ENCODE measurements around the gene COL18A1.
"Not testable (repeated sequence)": the region's sequence is repeated elsewhere in the genome, so short reads cannot be mapped to it uniquely, and the experiment has no call there.

Gene COL18A1

DNA sequence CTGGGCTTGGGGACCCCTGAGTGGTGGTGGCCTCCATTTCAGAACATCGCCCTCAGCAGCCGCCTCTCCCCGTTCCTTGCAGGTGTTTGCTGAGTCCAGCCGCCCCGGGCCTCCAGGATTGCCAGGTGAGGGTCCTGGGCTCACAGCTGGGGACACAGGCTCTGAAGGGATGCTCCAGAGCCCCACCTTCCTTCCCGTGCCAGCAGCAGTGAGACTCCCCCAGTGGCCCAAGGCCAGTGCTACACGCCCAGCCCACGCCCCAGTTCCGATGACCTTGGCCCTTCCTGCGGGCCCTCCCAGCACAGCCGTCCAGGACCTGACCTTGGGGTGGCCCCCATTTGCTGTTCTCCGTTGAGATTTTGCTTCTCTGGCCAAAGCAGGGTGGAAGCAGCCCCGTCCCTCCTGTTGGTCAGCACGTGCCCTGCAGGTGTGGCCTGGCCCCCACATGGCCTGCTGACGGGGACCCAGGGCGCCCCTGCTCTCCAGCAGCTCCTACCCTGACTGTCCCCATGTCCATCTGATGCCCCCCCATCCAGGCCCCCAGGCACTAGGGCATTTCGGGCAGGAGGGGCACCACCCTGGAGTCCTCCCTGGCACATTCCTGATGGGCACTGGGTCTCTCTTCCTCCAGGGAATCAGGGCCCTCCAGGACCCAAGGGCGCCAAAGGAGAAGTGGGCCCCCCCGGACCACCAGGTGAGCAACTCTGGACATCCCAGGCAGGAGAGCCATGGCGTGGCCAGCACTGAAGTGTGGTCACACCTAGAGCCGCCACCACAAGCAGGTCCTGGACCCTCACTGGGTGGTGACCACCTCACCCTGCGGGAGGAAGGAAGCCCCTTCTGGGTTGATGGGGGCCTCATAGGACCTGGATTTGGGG lies 92.2 kb downstream of the COL18A1 start:
- no peak for FAIRE-seq
- DNase-seq (ENCODE audit: extremely low spot score, insufficient read length, low read depth), result no peak

DNA sequence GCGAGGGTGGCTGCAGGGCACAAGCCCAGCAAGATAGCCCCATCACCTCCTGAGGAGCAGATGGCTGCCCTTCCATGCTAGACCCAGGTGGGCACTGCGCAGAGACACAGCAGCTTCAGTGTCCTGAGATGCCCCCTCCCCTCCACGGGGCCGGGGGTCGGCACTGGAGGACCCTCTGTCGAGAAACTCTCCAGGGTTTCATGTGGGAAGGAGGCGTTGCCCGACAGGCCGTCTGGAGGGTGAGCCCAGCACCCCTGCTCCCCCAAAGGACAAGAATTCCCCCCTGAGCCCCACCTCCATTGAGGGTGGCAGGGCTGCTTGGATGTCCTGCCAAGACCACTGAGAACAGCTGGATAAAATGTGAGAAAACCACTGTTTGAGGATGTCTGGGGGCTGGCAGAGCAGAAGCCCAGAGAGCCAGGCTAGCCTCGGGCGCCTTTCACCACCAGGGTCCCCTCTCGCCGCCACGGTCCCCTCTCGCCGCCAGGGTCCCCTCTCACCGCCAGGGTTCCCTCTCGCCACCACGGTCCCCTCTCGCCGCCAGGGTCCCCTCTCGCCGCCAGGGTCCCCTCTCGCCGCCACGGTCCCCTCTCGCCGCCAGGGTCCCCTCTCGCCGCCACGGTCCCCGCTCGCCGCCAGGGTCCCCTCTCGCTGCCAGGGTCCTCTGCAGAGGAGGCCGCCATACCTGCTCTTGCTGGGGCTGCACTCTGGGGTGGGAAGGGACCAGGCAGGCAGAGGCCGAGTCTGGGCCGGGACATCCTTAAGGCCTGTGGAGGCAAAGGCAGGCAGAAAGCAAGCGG lies 93.1 kb downstream of the COL18A1 start:
- no peak for FAIRE-seq
- DNase-seq (ENCODE audit: extremely low spot score, insufficient read length, low read depth), result no peak

DNA sequence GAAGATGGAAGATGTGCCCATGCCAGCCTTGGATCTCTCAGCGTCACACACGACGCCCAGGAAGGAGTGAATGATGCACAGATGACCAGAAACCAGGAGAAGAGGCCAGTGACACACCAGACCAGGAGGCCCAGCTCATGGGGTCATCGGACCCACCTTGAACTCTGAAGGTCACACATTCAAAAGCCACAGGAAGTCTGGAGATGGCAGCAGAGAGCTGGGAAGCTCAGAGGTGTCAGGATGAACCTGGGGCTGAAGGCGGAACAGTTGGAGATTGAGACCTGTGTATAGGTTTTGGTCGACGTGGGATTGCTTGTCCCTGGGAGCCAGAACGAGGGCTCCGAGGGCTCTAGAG lies 93.7 kb downstream of the COL18A1 start:
- DNase-seq (ENCODE audit: extremely low spot score, insufficient read length, low read depth) (no peak), FAIRE-seq (no peak)

DNA sequence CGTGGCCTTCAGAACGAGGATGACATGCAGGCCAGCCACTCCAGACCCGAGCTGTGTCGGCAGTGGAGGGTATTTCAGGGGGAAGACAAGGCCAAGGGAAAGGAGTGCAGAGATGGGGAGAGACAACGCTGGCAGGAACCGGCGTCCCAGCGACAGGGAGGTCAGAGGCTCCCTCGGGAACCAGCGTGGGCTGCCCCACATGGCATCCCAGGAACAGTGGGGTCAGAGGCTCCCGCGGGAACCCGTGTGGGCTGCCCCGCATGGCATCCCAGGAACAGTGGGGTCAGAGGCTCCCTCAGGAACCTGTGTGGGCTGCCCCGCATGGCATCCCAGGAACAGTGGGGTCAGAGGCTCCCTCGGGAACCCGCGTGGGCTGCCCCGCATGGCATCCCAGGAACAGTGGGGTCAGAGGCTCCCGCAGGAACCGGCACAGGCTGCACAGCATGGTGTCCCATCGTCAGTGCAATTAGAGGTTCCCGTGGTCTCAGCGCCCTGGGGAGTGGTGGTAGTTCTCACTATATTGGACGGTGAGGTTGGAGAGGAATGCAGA lies 94.3 kb downstream of the COL18A1 start:
- DNase-seq (ENCODE audit: extremely low spot score, insufficient read length, low read depth) (no peak), FAIRE-seq (no peak)

DNA sequence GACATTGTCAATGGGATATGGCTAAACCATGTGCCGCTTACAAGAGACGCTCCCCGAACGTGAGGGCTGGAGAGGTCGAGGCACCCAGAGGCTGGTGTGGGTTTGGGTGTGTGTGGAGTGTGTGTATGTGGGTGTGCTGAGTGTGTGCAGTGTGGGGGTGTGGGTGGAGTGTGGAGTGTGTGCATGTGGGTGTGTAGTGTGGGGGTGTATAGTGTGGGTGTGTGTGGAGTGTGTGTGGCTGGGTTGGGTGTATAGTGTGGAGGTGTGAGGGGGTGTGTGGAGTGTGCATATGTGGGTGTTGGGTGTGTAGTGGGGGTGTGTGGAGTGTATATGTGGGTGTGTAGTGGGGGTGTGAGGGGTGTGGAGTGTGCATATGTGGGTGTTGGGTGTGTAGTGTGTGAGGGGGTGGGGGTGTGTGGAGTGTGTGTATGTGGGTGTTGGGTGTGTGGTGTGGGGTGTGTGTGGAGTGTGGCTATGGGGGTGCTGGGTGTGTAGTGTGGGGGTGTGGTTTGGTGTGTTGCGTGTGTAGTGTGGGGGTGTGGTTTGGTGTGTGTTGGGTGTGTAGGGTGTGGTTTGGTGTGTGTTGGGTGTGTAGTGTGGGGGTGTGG lies 95.1 kb downstream of the COL18A1 start:
- DNase-seq (ENCODE audit: extremely low spot score, insufficient read length, low read depth) (no peak), FAIRE-seq (no peak)

DNA sequence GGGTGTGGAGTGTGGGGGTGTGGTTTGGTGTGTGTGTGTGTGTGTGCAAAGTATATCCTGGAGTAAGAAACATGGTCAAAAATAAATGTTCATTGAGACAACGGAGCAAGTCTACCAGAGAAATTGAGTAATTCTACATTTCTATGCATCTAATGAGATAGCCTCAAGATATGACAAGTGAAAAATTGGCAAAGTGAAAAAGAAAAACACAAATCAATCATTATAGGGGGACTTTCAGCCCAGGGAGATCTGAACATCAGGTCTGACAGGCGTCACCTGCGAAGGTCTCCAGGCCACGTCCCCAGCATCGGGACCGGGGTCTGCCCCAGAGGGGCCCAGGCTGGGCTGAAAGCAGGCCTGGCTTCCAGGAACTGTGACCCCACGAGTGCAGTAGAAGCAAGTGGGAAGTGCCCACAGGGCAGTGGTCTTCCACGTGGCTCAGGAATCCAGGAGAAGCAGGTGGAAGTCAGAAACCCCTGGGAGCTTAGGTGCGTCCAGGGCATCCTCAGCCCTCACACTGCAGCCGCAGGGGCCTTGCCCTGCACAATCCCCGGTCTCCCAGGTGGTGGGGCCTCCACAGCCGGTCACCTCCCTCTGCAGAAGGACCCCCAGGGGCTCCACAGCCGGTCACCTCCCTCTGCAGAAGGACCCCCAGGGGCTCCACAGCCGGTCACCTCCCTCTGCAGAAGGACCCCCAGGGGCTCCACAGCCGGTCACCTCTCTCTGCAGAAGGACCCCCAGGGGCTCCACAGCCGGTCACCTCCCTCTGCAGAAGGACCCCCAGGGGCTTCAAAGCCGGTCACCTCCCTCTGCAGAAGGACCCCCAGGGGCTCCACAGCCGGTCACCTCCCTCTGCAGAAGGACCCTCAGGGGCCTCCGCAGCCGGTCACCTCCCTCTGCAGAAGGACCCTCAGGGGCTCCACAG lies 96.4 kb downstream of the COL18A1 start:
- DNase-seq (ENCODE audit: extremely low spot score, insufficient read length, low read depth); FAIRE-seq: not testable (repeated sequence)

DNA sequence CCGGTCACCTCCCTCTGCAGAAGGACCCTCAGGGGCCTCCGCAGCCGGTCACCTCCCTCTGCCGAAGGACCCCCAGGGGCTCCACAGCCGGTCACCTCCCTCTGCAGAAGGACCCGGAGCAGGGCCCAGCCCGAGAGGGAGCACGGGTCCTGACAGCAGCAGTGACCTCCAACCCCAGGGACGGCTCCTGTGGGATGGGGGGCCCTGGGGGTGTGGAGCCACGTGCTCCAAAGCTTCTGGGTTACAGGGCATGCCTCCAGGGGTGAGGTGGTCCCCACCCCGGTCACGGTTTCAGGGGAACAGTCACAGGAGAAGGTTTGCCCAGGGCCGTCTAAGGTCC lies 97.0 kb downstream of the COL18A1 start:
- no peak for FAIRE-seq
- DNase-seq (ENCODE audit: extremely low spot score, insufficient read length, low read depth), result no peak

DNA sequence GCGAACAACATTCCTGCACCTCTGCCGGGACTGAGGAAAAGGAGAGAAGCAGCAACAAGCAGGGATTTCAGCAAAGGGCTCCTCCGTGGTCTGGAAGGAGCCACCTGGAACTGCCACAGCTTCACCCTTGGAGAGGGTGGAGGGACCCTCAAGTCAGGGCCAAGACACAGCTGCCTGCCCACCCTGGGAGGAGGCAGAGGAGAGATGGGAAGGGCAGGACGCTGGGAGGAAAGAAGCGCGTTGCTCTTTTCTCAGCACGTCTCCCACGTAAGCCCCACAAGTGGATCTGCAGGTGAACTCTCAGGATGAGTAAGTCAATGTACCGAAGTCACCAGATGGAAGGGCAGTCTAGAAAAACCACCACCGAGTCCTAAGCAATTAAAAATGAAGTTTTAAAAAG lies 97.6 kb downstream of the COL18A1 start:
- FAIRE-seq, result no peak
- DNase-seq (ENCODE audit: extremely low spot score, insufficient read length, low read depth), result no peak

DNA sequence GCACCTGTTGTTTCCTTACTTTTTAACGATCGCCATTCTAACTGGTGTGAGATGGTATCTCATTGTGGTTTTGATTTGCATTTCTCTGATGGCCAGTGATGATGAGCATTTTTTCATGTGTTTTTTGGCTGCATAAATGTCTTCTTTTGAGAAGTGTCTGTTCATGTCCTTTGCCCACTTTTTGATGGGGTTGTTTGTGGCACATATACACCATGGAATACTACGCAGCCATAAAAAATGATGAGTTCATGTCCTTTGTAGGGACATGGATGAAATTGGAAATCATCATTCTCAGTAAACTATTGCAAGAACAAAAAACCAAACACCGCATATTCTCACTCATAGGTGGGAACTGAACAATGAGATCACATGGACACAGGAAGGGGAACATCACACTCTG lies 98.3 kb downstream of the COL18A1 start:
- not testable (repeated sequence) for DNase-seq (ENCODE audit: extremely low spot score, insufficient read length, low read depth); FAIRE-seq

DNA sequence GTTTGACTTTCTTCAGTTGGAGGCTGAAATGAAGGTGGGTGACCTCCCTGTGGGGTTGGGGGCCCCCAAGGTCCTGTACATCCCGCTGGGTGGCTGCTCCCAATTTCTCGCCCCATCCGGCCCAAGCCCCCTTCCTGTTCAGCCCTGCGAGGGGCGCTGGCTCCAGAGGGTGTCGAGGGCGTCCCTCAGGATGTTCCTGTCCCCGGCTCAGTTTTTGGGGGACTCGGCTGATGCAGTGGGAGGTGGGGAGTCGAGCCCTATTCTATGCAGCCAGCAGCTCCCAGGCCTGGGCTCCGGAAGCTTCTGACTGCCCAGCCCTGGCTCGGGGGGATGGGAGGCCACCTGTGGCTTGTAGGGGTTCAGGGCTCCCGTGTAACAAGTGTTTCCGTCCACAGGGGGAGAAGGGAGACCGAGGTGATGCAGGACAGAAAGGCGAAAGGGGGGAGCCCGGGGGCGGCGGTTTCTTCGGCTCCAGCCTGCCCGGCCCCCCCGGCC lies 99.1 kb downstream of the COL18A1 start:
- DNase-seq (ENCODE audit: extremely low spot score, insufficient read length, low read depth), result no peak
- no peak for FAIRE-seq

DNA sequence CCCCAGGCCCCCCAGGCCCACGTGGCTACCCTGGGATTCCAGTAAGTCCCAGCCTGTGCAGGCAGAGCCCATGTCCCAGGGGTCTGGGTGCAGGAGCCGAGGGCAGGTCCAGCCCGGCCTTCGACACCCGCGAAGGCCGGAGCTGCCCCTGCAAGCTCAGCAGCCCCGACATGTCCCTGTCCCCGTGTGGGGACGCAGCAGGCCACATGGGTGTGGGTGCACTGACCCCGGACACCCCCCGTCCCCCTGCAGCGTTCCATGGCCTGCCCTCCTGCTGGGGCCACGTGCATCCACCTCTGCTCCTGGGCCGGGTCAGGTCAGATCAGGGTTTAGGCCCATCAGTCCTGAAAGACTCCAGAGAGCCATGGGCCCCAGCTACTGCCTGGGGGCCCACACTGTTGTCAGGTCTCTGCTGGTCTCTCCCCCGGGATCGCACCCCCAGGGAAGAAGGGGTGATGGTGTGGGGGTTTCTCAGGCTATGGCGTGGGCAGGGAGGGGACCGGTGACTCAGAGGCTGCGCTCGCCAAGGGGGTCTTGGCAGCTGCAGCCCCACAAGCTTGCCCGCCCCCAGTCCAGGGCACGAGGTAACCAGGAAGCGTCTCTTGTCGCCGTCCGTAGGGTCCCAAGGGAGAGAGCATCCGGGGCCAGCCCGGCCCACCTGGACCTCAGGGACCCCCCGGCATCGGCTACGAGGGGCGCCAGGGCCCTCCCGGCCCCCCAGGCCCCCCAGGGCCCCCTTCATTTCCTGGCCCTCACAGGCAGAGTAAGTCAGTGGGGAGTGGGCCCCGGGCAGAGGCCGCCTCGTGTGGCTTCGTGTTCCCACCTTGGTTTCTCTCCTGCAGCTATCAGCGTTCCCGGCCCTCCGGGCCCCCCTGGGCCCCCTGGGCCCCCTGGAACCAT lies 99.8 kb downstream of the COL18A1 start:
- FAIRE-seq (no peak), DNase-seq (ENCODE audit: extremely low spot score, insufficient read length, low read depth) (no peak)

DNA sequence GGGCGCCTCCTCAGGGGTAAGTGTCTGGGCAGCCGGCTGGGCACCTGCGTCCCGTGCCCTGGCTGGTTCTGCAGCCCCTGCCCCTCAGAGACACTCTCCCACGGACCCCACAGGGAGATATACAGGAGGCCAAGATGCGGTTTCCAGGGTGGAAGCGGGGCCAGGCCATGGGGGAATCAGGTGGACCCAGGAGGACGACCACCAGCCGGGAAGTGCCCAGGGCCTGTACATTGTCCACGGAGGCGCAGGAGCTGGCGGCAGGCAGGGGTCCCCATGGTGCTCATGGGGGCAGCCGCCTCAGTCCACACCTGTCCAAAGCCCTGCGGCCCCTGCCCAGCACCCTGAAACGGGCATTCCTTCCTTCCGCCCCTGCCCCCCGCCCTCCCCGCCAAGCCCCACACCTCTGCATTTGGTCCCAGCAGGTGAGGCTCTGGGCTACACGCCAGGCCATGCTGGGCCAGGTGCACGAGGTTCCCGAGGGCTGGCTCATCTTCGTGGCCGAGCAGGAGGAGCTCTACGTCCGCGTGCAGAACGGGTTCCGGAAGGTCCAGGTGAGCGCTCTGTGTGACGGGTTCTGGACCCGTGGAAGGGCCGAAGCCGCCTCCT lies 100.6 kb downstream of the COL18A1 start:
- FAIRE-seq (no peak), DNase-seq (ENCODE audit: extremely low spot score, insufficient read length, low read depth) (no peak)

DNA sequence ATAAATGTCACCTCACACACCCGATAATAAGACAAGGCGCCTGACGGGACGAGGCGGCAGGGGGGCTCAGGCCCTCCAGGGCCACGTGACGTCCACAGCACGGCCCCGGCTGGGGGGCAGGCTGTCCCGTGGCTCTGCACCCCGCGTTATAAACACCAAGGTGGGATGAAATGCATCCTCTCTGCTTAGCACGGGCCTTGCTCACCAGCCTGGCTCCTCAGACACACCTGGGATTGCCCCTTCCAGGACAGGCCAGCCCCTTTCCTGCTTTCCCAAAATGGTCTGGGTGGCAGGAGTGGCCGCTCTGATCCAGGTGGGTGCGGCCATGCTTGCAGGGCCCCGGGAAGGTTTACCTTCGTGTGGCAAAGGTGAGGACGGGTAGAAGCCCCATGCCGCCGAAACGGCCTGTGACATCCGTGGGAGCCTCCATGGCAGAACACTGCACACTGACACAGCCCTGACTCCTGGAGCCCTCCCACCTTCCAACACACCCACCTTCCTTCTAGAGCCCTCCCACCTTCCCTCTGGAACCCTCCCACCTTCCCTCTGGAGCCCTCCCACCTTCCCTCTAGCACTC lies 101.4 kb downstream of the COL18A1 start:
- FAIRE-seq, result no peak
- no peak for DNase-seq (ENCODE audit: extremely low spot score, insufficient read length, low read depth)

DNA sequence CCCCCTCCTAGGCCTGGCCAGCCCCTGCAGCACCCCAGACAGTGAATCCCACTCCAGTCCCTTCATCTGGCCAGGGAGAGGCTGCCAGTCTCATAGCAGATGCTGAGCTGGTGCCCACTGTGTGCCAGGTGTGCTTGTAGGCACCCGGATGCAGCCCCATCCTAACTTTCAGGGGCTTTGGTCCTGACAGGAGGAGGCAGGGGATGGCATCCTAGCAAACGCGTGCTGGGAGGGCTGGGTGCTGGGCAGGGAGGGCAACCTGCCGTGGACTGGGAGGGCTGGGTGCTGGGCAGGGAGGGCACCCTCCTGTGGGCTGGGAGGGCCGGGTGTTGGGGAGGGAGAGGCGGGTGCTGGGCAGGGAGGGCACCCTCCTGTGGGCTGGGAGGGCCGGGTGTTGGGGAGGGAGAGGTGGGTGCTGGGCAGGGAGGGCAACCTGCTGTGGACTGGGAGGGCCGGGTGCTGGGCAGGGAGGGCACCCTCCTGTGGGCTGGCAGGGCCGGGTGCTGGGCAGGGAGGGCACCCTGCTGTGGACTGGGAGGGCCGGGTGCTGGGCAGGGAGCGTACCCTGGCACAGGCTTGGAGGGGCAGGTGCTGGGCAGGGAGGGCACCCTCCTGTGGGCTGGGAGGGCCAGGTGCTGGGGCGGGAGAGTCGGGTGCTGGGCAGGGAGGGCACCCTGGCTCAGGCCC lies 102.0 kb downstream of the COL18A1 start:
- no peak for FAIRE-seq
- no peak for DNase-seq (ENCODE audit: extremely low spot score, insufficient read length, low read depth)

DNA sequence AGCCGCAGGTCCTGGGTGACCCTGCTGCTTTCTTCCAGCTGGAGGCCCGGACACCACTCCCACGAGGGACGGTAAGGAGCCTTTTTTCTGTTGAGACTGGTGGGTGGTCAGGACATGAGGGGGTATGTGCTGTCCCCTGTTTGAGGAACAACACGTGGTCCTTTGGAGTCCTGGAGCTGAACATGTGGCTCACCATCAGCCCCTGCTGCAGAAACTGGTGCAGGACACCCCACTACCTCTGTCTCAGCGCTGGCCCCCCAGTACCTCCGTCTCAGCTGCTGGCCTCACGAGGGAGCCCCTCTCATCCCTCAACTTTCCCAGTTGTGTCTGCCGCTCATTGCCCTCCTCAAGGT lies 102.5 kb downstream of the COL18A1 start:
- DNase-seq (ENCODE audit: extremely low spot score, insufficient read length, low read depth), result no peak

DNA sequence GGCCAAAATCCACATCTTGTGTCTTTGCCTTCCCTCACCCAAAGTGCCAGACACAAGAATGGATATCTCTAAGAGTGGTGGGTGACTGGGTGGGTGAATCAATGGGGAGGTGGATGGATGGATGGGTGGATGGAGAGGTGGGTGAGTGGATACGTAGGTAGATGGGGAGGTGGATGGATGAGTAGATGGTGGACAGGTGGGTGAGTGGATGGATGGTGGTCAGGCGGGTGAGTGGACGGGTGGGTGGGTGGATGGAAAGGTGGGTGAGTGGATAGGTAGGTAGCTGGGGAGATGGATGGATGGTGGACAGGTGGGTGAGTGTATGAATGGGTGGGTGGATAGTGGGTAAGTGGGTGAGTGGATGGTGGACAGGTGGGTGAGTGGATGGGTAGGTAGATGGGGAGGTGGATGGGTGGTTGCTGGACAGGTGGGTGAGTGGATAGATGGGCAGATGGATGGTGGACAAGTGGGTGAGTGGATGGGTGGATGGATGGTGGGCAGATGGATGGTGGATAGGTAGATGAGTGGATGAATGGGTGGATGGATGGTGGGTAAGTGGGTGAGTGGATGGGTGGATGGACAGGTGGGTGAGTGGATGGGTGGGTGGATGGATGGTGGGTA lies 103.0 kb downstream of the COL18A1 start:
- FAIRE-seq, result no peak
- DNase-seq (ENCODE audit: extremely low spot score, insufficient read length, low read depth), result no peak

More for the DNA sequence above, 102.5 kb downstream of the COL18A1 start:
- no peak for FAIRE-seq

All from GM18507 (cell line).